HepG2 (cell line): Measurements from ENCODE around the gene BIRC2. TPM values are rescaled to one million over a fixed set of nuclear protein-coding genes. Genes with fewer than 3 reads are reported as not detected.

Experiments
- ATAC-seq: fragments of 200-7000 bp; cut with Tn5 transposase; 3 replicates; pipeline ENCODE4 v1.9.1; 2020; ENCODE audit warnings: mild to moderate bottlenecking, moderate library complexity
- BruUV-seq: library from RNA; stranded (reverse); fragments of 400-500 nt; replicated peaks from 2 replicates; lab custom pipeline; 2021; lab: Mats Ljungman, UMichigan
- CTCF ChIA-PET: fragments of 300-600 bp; formaldehyde crosslinking; extraction: SDS; loops from one replicate; lab custom pipeline; 2021; ENCODE audit warnings: low total read pairs, inconsistent platforms, low intra/inter-chr PET ratio; lab: Yijun Ruan, JAX
- POLR2A ChIA-PET: fragments of 350-600 bp; sonication (Branson Sonifier 250); formaldehyde crosslinking; loops from one replicate; lab custom pipeline; 2020; ENCODE audit warnings: antibody characterized with exemption, inconsistent platforms; lab: Yijun Ruan, JAX
- DNase-seq: peaks from one replicate; pipeline ENCODE4 v3.0.0-alpha.2; 2015; ENCODE audit warnings: low spot score
- FAIRE-seq: peaks from 3 replicates; lab custom pipeline; 2011; peaks lifted over from hg19 to GRCh38; lab: Jason Lieb, UNC
- H2AFZ ChIP-seq: one replicate; pipeline ENCODE4 v1.6.1; 2011; ENCODE audit warnings: low read length, inconsistent platforms
- H3K27ac ChIP-seq: fragments of 300-600 bp; 3 replicates; pipeline ENCODE4 v1.8.0; 2011; ENCODE audit warnings: mixed run types, mild to moderate bottlenecking, mixed read lengths, low read length, inconsistent platforms; ENCODE audit not compliant: insufficient read depth; ENCODE audit errors: extremely low read length
- H3K27me3 ChIP-seq, 2 experiments: fragments of 200-600 bp in 1 of 2; 2 replicates in 1 of 2; 3 replicates in 1 of 2; pipeline versions ENCODE4 v1.6.0 to v1.8.0; 2011; ENCODE audit warnings: low read length in 2 of 2, mild to moderate bottlenecking in 2 of 2, moderate library complexity in 2 of 2, inconsistent platforms in 1 of 2; ENCODE audit not compliant: insufficient read depth in 2 of 2, control insufficient read depth in 1 of 2
- H3K36me3 ChIP-seq, 2 experiments: fragments of 200-600 bp in 1 of 2; replicated peaks in 1 of 2; 2 replicates in 1 of 2; 3 replicates in 1 of 2; pipeline versions ENCODE4 v1.5.1 to v1.8.0; 2011; ENCODE audit warnings: low read length in 2 of 2, inconsistent platforms in 1 of 2; ENCODE audit not compliant: insufficient read depth in 2 of 2, control insufficient read depth in 1 of 2
- H3K4me1 ChIP-seq: 2 replicates; pipeline ENCODE4 v1.5.1; 2012; ENCODE audit warnings: low read length, inconsistent platforms; ENCODE audit not compliant: insufficient read depth
- H3K4me2 ChIP-seq: 2 replicates; pipeline ENCODE4 v1.6.0; 2011; ENCODE audit warnings: low read depth, low read length, inconsistent platforms
- H3K4me3 ChIP-seq, 3 experiments: fragments of 200-600 bp in 1 of 3; sonication (generic), shearing (Covaris generic) in 1 of 3; replicated peaks in 1 of 3; 2 replicates each; pipeline ENCODE4 v1.5.1; 2011 to 2016; ENCODE audit warnings: low read length in 3 of 3, inconsistent platforms in 2 of 3, low read depth in 2 of 3, mild to moderate bottlenecking in 2 of 3, control low read depth in 1 of 3, mixed read lengths in 1 of 3; ENCODE audit not compliant: insufficient read depth in 1 of 3
- H3K79me2 ChIP-seq: one replicate; pipeline ENCODE4 v1.6.1; 2011; ENCODE audit warnings: low read length, inconsistent platforms; ENCODE audit not compliant: insufficient read depth
- H3K9ac ChIP-seq: 2 replicates; pipeline ENCODE4 v1.6.0; 2011; ENCODE audit warnings: mild to moderate bottlenecking, low read depth, low read length, inconsistent platforms; ENCODE audit not compliant: insufficient read depth
- H3K9me3 ChIP-seq: 2 replicates; pipeline ENCODE4 v1.5.1; 2012; ENCODE audit warnings: mild to moderate bottlenecking, low read length
- H4K20me1 ChIP-seq: 2 replicates; pipeline ENCODE4 v1.6.0; 2011; ENCODE audit warnings: inconsistent platforms, mild to moderate bottlenecking, low read length, moderate library complexity; ENCODE audit not compliant: insufficient read depth
- ARNT ChIP-seq: fragments of 450-650 bp; IDR thresholded peaks from 2 replicates; pipeline ENCODE4 v1.6.1; 2017
- BRCA1 ChIP-seq: sonication (generic); formaldehyde crosslinking; IDR thresholded peaks from 2 replicates; pipeline ENCODE4 v1.4.0; 2020; ENCODE audit warnings: missing genetic modification reagents
- IRF1 ChIP-seq: sonication (generic); formaldehyde crosslinking; IDR thresholded peaks from 2 replicates; pipeline ENCODE4 v1.4.0; 2020; ENCODE audit warnings: low read depth, mild to moderate bottlenecking, missing genetic modification reagents
- NPAS2 ChIP-seq: sonication (generic); formaldehyde crosslinking; IDR thresholded peaks from 2 replicates; pipeline ENCODE4 v1.8.0; 2022; ENCODE audit warnings: mild to moderate bottlenecking, missing genetic modification reagents, borderline replicate concordance
- PREB ChIP-seq: sonication (generic); formaldehyde crosslinking; IDR thresholded peaks from 2 replicates; pipeline ENCODE4 v1.4.0; 2020; ENCODE audit warnings: missing genetic modification reagents
- SUZ12 ChIP-seq: fragments of 150-350 bp; IDR thresholded peaks from 2 replicates; pipeline ENCODE4 v1.6.1; 2014; ENCODE audit warnings: low read depth, low read length
- THAP11 ChIP-seq: IDR thresholded peaks from 2 replicates; pipeline ENCODE4 v1.6.1; 2016; ENCODE audit warnings: missing biosample characterization, missing genetic modification reagents
- ZNF24 ChIP-seq: fragments of 450-650 bp; IDR thresholded peaks from 2 replicates; pipeline ENCODE4 v1.6.1; 2017; ENCODE audit warnings: antibody characterized with exemption, mild to moderate bottlenecking
- ZNF318 ChIP-seq: sonication (generic); formaldehyde crosslinking; IDR thresholded peaks from 2 replicates; pipeline ENCODE4 v1.4.0; 2020; ENCODE audit warnings: mild to moderate bottlenecking, missing genetic modification reagents
- ZNF451 ChIP-seq: sonication (generic); formaldehyde crosslinking; IDR thresholded peaks from 2 replicates; pipeline ENCODE4 v1.5.0; 2020; ENCODE audit warnings: mild to moderate bottlenecking, missing genetic modification reagents
- WGBS: methylation state at CpG from one replicate; pipeline ENCODE4 v1.1.6; 2017; ENCODE audit warnings: low lambda C conversion rate; 5-methylcytosine and 5-hydroxymethylcytosine counted together
- in situ Hi-C: cut with HindIII; loops from 2 replicates; pipeline ENCODE4 v1.10.0; 2017; ENCODE audit warnings: low pct_unique_long_range_greater_than_20kb; ENCODE audit not compliant: extremely low pct_ligation_motif_present
- intact Hi-C: fragments of 100-400 bp; cut with micrococcal nuclease; formaldehyde crosslinking; loops from one replicate; pipeline ENCODE4 v1.10.0; 2022; ENCODE audit not compliant: unreplicated experiment
- polyA plus RNA-seq, 8 experiments: library from polyadenylated mRNA; depleted of rRNA in 3 of 8; stranded (reverse) in 7 of 8; unstranded in 1 of 8; fragments of >200 nt; fragmentation: Illumina TruSeq in 4 of 8; extraction: Trizol in 4 of 8; gene quantifications; 2 replicates each; pipeline versions ENCODE4 v1.2.1 to v1.2.3, GENCODE V29; 2011 to 2016; ENCODE audit warnings: low read depth in 4 of 8, missing spikeins in 1 of 8, mixed read lengths in 1 of 8; ENCODE audit not compliant: insufficient read depth in 1 of 8
- total RNA-seq, 5 experiments: library from RNA; depleted of rRNA; stranded (reverse); fragments of >200 nt; fragmentation: Illumina TruSeq; extraction: Trizol; gene quantifications; 2 replicates each; pipeline ENCODE4 v1.2.3, GENCODE V29; 2016; ENCODE audit warnings: low read depth in 1 of 5
- TF ChIP-seq, protein P1 (sequence below), 2 experiments: fragments of 450-650 bp in 1 of 2; sonication (generic) in 1 of 2; formaldehyde crosslinking; IDR thresholded peaks; 2 replicates each; pipeline versions ENCODE4 v1.5.0 to v1.8.0; 2020 to 2022; ENCODE audit warnings: mild to moderate bottlenecking in 1 of 2, missing genetic modification reagents in 1 of 2
- TF ChIP-seq, protein P2 (sequence below): IDR thresholded peaks from 2 replicates; pipeline ENCODE4 v1.6.1; 2018; ENCODE audit warnings: missing genetic modification reagents, mild to moderate bottlenecking, missing compliant biosample characterization

Gene BIRC2
- total and polyA plus RNA-seq, 2 of the 13 experiments (the other 11 are each of a cell fraction or from before 2014, with no cell fraction given): 61.7 to 62.2 TPM

DNA sequence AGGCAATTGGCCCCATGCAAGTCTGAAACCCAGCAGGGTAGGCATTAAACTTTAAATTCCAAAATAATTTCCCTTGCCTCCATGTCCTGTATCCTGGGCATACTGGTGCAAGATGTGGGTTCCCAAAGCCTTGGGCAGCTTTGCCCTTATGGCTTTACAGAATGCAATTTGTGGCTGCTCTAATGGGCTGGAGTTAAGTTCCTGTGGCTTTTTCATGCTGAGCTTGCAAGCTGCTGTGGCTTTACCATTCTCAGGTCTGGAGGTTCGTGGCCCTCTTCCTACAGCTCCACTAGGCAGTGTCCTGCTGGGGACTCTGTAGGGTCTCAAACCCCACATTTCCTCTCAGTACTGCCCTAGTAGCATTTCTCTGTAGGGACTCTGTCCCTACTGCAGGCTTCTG, 44.8 kb upstream of the BIRC2 start (continued):
- no peak for TF ChIP-seq NPAS2

DNA sequence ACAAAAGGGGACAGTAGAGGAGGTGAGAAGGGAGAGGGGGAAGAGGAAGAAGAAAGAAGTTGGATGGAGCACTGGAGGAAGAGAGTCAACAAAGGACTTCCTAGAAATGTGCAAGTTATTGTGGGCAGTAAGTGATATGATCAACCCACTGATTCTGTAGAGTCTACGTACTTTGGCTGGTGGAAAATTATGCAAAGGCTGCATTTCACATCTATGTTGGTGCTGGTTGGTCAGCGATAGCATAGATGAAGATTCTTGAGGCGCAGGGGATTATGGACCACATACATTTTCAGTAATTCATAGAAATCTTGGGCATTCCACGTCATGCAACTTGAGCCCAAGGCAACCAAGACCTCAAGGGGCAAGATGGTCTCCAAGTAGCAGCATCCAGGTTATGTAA, 42.3 kb upstream of the BIRC2 start:
- FAIRE-seq (no peak), ATAC-seq (no peak), DNase-seq (no peak)
- ChIA-PET POLR2A (no interaction called here), CTCF (no interaction called here)
- H3K4me2 ChIP-seq: no peak overlapping the region
- H3K4me1 ChIP-seq: peaks cover 39% of the 10 kb centered on the region
- in situ Hi-C loops: no loop called here
- H3K36me3 ChIP-seq: no peaks in the 10 kb centered on the region
- 65% methylated on average over 4 of the region's 4 CpGs for WGBS
- peaks cover 4% of the 10 kb centered on the region; the same call in 1 of the 2 replicates for H3K9me3 ChIP-seq
- H2AFZ ChIP-seq: no peak overlapping the region
- H3K27me3 ChIP-seq: no peaks in the 10 kb centered on the region; a peak in 1 of 5 replicates
- intact Hi-C loops: no loop called here
- H3K79me2 ChIP-seq: no peaks in the 10 kb centered on the region
- H3K9ac ChIP-seq: no peak overlapping the region
- no peaks in the 10 kb centered on the region for H4K20me1 ChIP-seq
- BruUV-seq: no TSS peak
- no peak overlapping the region for H3K4me3 ChIP-seq
- H3K27ac ChIP-seq: no peak overlapping the region
- TF ChIP-seq THAP11: no peak
- no peak for TF ChIP-seq IRF1
- TF ChIP-seq PREB (CRISPR knock-in tag): no peak
- TF ChIP-seq BRCA1 (CRISPR knock-in tag): no peak
- no peak for TF ChIP-seq ZNF451
- TF ChIP-seq ZNF318 (CRISPR knock-in tag): no peak
- TF ChIP-seq, protein P1, sequence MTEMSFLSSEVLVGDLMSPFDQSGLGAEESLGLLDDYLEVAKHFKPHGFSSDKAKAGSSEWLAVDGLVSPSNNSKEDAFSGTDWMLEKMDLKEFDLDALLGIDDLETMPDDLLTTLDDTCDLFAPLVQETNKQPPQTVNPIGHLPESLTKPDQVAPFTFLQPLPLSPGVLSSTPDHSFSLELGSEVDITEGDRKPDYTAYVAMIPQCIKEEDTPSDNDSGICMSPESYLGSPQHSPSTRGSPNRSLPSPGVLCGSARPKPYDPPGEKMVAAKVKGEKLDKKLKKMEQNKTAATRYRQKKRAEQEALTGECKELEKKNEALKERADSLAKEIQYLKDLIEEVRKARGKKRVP (CRISPR knock-in tag; IDR thresholded peaks at IDR 0.05): no peak
- TF ChIP-seq ARNT: no peak
- TF ChIP-seq ZNF24: no peak
- TF ChIP-seq, protein P2, sequence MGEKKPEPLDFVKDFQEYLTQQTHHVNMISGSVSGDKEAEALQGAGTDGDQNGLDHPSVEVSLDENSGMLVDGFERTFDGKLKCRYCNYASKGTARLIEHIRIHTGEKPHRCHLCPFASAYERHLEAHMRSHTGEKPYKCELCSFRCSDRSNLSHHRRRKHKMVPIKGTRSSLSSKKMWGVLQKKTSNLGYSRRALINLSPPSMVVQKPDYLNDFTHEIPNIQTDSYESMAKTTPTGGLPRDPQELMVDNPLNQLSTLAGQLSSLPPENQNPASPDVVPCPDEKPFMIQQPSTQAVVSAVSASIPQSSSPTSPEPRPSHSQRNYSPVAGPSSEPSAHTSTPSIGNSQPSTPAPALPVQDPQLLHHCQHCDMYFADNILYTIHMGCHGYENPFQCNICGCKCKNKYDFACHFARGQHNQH (CRISPR knock-in tag): no peak
- no peak for TF ChIP-seq SUZ12
